Uterus (tissue), 4 donors: Measurements from ENCODE around the gene TRIM38. TPM values are rescaled to one million over a fixed set of nuclear protein-coding genes. Genes with fewer than 3 reads are reported as not detected.
"Not testable (repeated sequence)": the region's sequence is repeated elsewhere in the genome, so short reads cannot be mapped to it uniquely, and the experiment has no call there.

ENCODE experiments used
- DNase-seq, 2 donors: peaks; one replicate each; pipeline ENCODE4 v3.0.0-alpha.2; 2019 to 2020
- H3K27ac ChIP-seq, 2 donors: fragments of 200-600 bp; sonication (generic); 1 replicate in 1 of 2; 2 replicates in 1 of 2; pipeline ENCODE4 v1.5.1; 2016 to 2018
- H3K27me3 ChIP-seq, 2 donors: fragments of 200-600 bp; sonication (generic); one replicate each; pipeline ENCODE4 v1.5.1; 2018 to 2019; ENCODE audit warnings: control low read depth in 1 of 2
- H3K36me3 ChIP-seq, 2 donors: fragments of 200-600 bp; sonication (generic); one replicate each; pipeline ENCODE4 v1.5.1; 2019; ENCODE audit warnings: control low read depth in 1 of 2
- H3K4me1 ChIP-seq, 2 donors: fragments of 200-600 bp; sonication (generic); one replicate each; pipeline ENCODE4 v1.5.1; 2018 to 2019; ENCODE audit warnings: control low read depth in 1 of 2
- H3K4me3 ChIP-seq, 2 donors: fragments of 200-600 bp; sonication (generic); 1 replicate in 1 of 2; 2 replicates in 1 of 2; pipeline ENCODE4 v1.5.1; 2018 to 2019; ENCODE audit warnings: mild to moderate bottlenecking in 1 of 2
- H3K9me3 ChIP-seq, 2 donors: fragments of 200-600 bp; sonication (generic); one replicate each; pipeline ENCODE4 v1.5.1; 2019; ENCODE audit warnings: control low read depth in 1 of 2
- CTCF ChIP-seq, 4 experiments: fragments of 200-600 bp in 2 of 4; fragments of 450-650 bp in 2 of 4; sonication (generic) in 2 of 4; IDR thresholded peaks; one replicate each; pipeline ENCODE4 v1.5.1; 2016 to 2019; ENCODE audit warnings: antibody characterized with exemption in 4 of 4, mild to moderate bottlenecking in 2 of 4, moderate library complexity in 1 of 4
- POLR2A ChIP-seq, 2 donors: fragments of 450-650 bp; IDR thresholded peaks; one replicate each; pipeline ENCODE4 v1.6.1; 2016; ENCODE audit warnings: antibody characterized with exemption in 2 of 2, mild to moderate bottlenecking in 1 of 2, moderate library complexity in 1 of 2
- intact Hi-C: fragments of 100-400 bp; cut with DNase I; formaldehyde crosslinking; loops from one replicate; pipeline ENCODE4 v1.15.1; 2023; ENCODE audit warnings: low total_unique reads
- total RNA-seq, 4 donors: library from RNA; depleted of rRNA in 3 of 4; stranded (reverse); fragments of >200 nt in 3 of 4; gene quantifications; one replicate each; pipeline versions ENCODE4 v1.1.0 to v1.2.4, GENCODE V29; 2014 to 2023
- donor health status: DM: yes; HTN: yes; CAD: no.

The TRIM38 gene
- total RNA-seq, 4 donors from 2014 or later: 9.1 to 18.5 (median 10.6) TPM

GRCh38 chr6:25927178-25927577 is 35.4 kb upstream of the TRIM38 start:
- intact Hi-C loops: no loop called here
- TF ChIP-seq CTCF (IDR thresholded peaks at IDR 0.05): no peak
- no peak for TF ChIP-seq POLR2A (IDR thresholded peaks at IDR 0.05)
- DNase-seq: no peak
- no peaks in the 10 kb centered on the region for H3K9me3 ChIP-seq
- H3K36me3 ChIP-seq: no peaks in the 10 kb centered on the region
- no peak overlapping the region for H3K27ac ChIP-seq
- H3K27me3 ChIP-seq: no peaks in the 10 kb centered on the region
- H3K4me3 ChIP-seq: no peak overlapping the region
- no peaks in the 10 kb centered on the region for H3K4me1 ChIP-seq

- intact Hi-C loops: no loop called here
- Histone ChIP-seq H3K36me3 (no peaks in the 10 kb centered on the region), H3K27me3 (no peaks in the 10 kb centered on the region), H3K4me1 (no peaks in the 10 kb centered on the region), H3K9me3 (no peaks in the 10 kb centered on the region), H3K4me3 (no peak overlapping the region), H3K27ac (no peak overlapping the region)
- TF ChIP-seq POLR2A (IDR thresholded peaks at IDR 0.05) (no peak), CTCF (IDR thresholded peaks at IDR 0.05) (no peak)
- DNase-seq: no peak
Measured at GRCh38 chr6:25927756-25928216, 34.8 kb upstream of the TRIM38 start.

GRCh38 chr6:25928562-25929324 is 33.9 kb upstream of the TRIM38 start:
- Histone ChIP-seq H3K9me3 (no peaks in the 10 kb centered on the region), H3K4me3 (no peak overlapping the region), H3K27me3 (no peaks in the 10 kb centered on the region), H3K36me3 (no peaks in the 10 kb centered on the region), H3K27ac (no peak overlapping the region), H3K4me1 (no peaks in the 10 kb centered on the region)
- intact Hi-C loops: no loop called here
- no peak for DNase-seq
- TF ChIP-seq CTCF (IDR thresholded peaks at IDR 0.05): no peak

DNA sequence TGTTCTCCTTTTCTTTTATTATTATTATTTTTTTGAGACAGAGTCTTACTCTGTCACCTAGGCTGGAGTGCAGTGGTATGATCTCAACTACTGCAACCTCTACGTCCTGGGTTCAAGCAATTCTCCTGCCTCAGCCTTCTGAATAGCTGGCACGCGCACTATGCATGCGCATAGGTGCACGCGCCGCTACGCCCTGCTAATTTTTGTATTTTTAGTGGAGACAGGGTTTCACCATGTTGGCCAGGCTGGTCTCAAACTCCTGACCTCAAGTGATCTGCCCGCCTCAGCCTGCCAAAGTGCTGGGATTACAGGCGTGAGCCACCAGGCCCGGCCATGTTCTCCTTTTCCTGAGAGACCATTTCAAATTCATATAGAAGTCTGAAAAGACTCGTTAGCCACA is 32.8 kb upstream of the TRIM38 start:
- H3K9me3 ChIP-seq, H3K27me3 ChIP-seq, H3K27ac ChIP-seq, H3K4me3 ChIP-seq, DNase-seq, intact Hi-C loops, H3K36me3 ChIP-seq, H3K4me1 ChIP-seq: not testable (repeated sequence)

DNA sequence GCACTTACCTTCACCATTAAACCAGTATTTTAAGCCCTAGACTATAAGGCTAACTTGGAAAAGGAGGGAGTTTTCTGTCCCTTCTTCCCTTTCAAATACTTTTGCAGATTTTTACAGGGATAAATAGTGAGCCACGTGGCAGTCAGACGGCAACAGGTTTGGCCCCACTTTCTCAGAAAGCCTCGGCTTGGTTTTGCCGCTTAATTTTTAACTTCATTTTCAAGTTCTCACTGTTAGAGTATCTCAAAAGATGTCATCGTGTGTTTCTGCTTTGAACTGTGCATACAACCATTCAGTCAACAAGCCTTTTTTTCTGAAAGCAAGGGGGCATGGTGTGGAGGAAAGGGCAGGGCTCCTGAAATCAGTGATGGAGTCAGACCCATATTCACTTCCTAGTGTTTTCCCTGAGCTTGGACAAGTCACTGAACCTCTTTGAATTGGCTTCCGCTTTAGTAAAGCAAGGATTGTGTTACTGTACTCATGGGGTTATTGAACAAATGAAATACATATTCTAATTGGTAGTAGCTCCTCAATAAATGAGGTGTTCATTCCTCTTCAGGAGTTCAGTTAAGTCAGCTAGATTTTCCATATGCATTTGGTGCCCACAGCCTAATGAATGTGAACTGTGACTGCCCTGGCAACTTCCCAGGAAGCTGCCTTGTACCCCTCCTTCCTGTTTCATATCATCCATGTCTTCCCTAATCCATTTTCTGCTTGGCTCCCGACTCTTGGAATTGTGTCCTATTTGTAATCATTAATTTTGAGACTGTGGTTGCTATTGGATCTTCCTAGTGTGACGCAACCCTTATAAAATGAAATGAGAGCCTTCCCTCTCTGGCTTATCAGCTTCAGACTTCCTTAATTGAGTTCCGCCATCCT is 31.8 kb upstream of the TRIM38 start, which contains the start of gene SLC17A2:
Gene SLC17A2 (minus strand): TSS at position 160 of the 879 bp plus-strand sequence. CDS start 4,895 bp downstream, outside the sequence.
- DNase-seq: no peak

More for the DNA sequence above, 31.8 kb upstream of the TRIM38 start, which contains the start of gene SLC17A2:
- TF ChIP-seq POLR2A (IDR thresholded peaks at IDR 0.05) (no peak), CTCF (IDR thresholded peaks at IDR 0.05) (no peak)
- Histone ChIP-seq H3K27me3 (no peaks in the 10 kb centered on the region), H3K9me3 (no peaks in the 10 kb centered on the region), H3K36me3 (no peaks in the 10 kb centered on the region), H3K27ac (no peak within 1 kb of the TSS), H3K4me3 (no peak within 1 kb of the TSS), H3K4me1 (no peaks in the 10 kb centered on the region)
- intact Hi-C loops: no loop called here
